ENCODE results near the gene SWT1. TPM values are rescaled to one million over a fixed set of nuclear protein-coding genes. Genes with fewer than 3 reads are reported as not detected.

The SWT1 gene
- total RNA-seq, 1 experiment from 2014 or later = 2.1 TPM

DNA sequence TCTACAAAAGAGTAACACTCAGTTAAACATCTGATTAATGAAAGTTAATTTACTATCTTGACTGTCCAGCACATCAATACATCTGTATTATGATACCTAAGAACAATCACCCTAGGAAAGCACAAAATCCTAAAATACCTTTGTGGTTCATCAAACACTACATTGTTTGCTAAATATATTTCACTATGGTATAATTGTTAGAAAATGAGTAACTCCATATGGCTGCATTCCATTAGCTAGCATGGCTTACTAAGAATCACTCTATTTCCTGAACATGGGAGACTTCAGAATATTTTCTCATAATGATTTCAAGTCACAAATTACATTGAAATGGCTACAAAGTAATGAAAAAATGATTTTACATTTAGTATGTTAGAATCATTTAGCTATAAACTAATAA lies 12.7 kb upstream of the SWT1 start:
- no peak for TF ChIP-seq SIN3A (IDR thresholded peaks at IDR 0.05; ENCODE audit: borderline replicate concordance, insufficient read depth, low read depth, low read length)
- TF ChIP-seq, protein P1, sequence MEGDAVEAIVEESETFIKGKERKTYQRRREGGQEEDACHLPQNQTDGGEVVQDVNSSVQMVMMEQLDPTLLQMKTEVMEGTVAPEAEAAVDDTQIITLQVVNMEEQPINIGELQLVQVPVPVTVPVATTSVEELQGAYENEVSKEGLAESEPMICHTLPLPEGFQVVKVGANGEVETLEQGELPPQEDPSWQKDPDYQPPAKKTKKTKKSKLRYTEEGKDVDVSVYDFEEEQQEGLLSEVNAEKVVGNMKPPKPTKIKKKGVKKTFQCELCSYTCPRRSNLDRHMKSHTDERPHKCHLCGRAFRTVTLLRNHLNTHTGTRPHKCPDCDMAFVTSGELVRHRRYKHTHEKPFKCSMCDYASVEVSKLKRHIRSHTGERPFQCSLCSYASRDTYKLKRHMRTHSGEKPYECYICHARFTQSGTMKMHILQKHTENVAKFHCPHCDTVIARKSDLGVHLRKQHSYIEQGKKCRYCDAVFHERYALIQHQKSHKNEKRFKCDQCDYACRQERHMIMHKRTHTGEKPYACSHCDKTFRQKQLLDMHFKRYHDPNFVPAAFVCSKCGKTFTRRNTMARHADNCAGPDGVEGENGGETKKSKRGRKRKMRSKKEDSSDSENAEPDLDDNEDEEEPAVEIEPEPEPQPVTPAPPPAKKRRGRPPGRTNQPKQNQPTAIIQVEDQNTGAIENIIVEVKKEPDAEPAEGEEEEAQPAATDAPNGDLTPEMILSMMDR (IDR thresholded peaks at IDR 0.05) = no peak
- no peak for TF ChIP-seq TCF7L2 (IDR thresholded peaks at IDR 0.05; ENCODE audit: low read depth, low read length)
- no peak for TF ChIP-seq POLR2AphosphoS5 (IDR thresholded peaks at IDR 0.05; ENCODE audit: low read depth, low read length)
- TF ChIP-seq, protein P2, sequence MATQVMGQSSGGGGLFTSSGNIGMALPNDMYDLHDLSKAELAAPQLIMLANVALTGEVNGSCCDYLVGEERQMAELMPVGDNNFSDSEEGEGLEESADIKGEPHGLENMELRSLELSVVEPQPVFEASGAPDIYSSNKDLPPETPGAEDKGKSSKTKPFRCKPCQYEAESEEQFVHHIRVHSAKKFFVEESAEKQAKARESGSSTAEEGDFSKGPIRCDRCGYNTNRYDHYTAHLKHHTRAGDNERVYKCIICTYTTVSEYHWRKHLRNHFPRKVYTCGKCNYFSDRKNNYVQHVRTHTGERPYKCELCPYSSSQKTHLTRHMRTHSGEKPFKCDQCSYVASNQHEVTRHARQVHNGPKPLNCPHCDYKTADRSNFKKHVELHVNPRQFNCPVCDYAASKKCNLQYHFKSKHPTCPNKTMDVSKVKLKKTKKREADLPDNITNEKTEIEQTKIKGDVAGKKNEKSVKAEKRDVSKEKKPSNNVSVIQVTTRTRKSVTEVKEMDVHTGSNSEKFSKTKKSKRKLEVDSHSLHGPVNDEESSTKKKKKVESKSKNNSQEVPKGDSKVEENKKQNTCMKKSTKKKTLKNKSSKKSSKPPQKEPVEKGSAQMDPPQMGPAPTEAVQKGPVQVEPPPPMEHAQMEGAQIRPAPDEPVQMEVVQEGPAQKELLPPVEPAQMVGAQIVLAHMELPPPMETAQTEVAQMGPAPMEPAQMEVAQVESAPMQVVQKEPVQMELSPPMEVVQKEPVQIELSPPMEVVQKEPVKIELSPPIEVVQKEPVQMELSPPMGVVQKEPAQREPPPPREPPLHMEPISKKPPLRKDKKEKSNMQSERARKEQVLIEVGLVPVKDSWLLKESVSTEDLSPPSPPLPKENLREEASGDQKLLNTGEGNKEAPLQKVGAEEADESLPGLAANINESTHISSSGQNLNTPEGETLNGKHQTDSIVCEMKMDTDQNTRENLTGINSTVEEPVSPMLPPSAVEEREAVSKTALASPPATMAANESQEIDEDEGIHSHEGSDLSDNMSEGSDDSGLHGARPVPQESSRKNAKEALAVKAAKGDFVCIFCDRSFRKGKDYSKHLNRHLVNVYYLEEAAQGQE (IDR thresholded peaks at IDR 0.05; ENCODE audit: insufficient read depth in 1 of 2, low read depth in 2 of 2, low read length in 1 of 2) = no peak
- H3K9me3 ChIP-seq (ENCODE audit: control insufficient read depth, insufficient read depth, low read depth, low read length) = no peaks in the 10 kb centered on the region
- peaks cover 36% of the 10 kb centered on the region for H3K36me3 ChIP-seq (ENCODE audit: control insufficient read depth, insufficient read depth, low read length)
- no peak overlapping the region for H3K27ac ChIP-seq (ENCODE audit: low read length)
- POLR2A ChIA-PET = no interaction called here
- no TSS peak for BruUV-seq (replicated peaks)
- in situ Hi-C loops (cut with HindIII; ENCODE audit: low pct_unique_long_range_greater_than_20kb, low sequenced_read_pairs) = no loop called here
- intact Hi-C loops (cut with micrococcal nuclease; ENCODE audit: unreplicated experiment) = no loop called here
- CTCF ChIA-PET = no interaction called here
- ATAC-seq = no peak
- no peak overlapping the region for H3K4me3 ChIP-seq (ENCODE audit: low read depth in 2 of 2, low read length in 2 of 2)
- H3K4me1 ChIP-seq (ENCODE audit: control insufficient read depth, insufficient read depth, low read length) = no peaks in the 10 kb centered on the region
- no peak for DNase-seq (ENCODE audit: low read depth, low spot score)
- H3K27me3 ChIP-seq (ENCODE audit: control insufficient read depth, insufficient read depth, low read length) = no peaks in the 10 kb centered on the region

DNA sequence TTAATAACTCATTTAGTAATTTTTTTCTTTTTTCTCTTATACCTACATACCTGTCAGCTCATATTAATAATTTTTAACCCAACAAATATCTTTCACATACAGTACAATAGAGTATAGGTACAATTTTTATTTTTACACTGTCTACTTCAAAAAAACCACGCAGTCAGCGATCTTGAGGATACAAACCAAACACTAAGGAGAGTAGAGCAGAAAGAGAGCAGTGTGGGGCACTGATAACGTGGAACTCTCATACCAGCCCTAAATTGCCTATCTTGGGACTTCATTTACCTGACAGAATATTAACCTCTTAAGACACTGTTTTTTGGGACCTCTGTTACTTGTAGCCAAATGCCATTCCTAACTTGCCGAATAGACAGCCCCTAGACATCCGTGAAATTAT lies 5.8 kb upstream of the SWT1 start:
- H3K9me3 ChIP-seq (ENCODE audit: control insufficient read depth, insufficient read depth, low read depth, low read length) = no peaks in the 10 kb centered on the region
- no TSS peak for BruUV-seq (replicated peaks)
- H3K27ac ChIP-seq (ENCODE audit: low read length) = no peak overlapping the region
- H3K4me1 ChIP-seq (ENCODE audit: control insufficient read depth, insufficient read depth, low read length) = peaks cover 8% of the 10 kb centered on the region
- no peak for TF ChIP-seq POLR2AphosphoS5 (IDR thresholded peaks at IDR 0.05; ENCODE audit: low read depth, low read length)
- POLR2A ChIA-PET = no interaction called here
- H3K4me3 ChIP-seq (ENCODE audit: low read depth in 2 of 2, low read length in 2 of 2) = no peak overlapping the region
- CTCF ChIA-PET = interaction anchor here (0.6 kb wide), 1 partner anchor 228 kb away, joined by 4 read pairs; no protein-coding TSS in a partner anchor
- in situ Hi-C loops (cut with HindIII; ENCODE audit: low pct_unique_long_range_greater_than_20kb, low sequenced_read_pairs) = no loop called here
- intact Hi-C loops (cut with micrococcal nuclease; ENCODE audit: unreplicated experiment) = no loop called here
- no peak for DNase-seq (ENCODE audit: low read depth, low spot score)
- H3K27me3 ChIP-seq (ENCODE audit: control insufficient read depth, insufficient read depth, low read length) = no peaks in the 10 kb centered on the region
- no peak for ATAC-seq
- peaks cover 23% of the 10 kb centered on the region for H3K36me3 ChIP-seq (ENCODE audit: control insufficient read depth, insufficient read depth, low read length)

DNA sequence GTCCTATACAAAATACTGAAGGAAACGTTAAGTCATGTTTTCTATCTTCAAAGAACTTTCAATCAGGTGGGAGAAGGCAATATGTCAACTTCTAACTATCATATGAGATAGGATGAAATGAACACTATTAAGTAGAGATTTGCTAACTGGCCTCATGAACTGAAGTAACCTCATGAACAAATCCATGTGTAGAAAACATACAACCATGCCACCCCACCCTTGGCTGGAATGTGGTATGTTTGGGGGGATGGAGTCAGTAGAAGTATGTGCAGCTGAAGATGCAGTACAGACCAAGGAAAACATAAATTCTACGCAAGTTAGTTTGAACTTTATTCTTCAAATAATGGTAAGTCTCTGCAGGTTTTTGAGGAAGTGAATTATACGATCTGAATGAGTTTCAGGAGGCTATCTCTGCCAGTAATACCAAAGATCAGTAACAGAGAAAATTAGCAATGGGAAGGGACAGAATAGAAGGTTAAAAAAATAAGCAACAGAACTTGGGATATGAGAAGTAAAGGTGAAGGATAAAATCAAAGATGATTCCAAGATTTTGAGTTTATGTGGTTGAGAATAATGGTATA lies 4.7 kb upstream of the SWT1 start:
- ChIA-PET CTCF (no interaction called here), POLR2A (no interaction called here)

More for the DNA sequence above, 4.7 kb upstream of the SWT1 start:
- no peak for ATAC-seq
- BruUV-seq (replicated peaks) = no TSS peak
- peaks cover 8% of the 10 kb centered on the region for H3K4me1 ChIP-seq (ENCODE audit: control insufficient read depth, insufficient read depth, low read length)
- intact Hi-C loops (cut with micrococcal nuclease; ENCODE audit: unreplicated experiment) = no loop called here
- no peaks in the 10 kb centered on the region for H3K27me3 ChIP-seq (ENCODE audit: control insufficient read depth, insufficient read depth, low read length)
- no peak for TF ChIP-seq POLR2AphosphoS5 (IDR thresholded peaks at IDR 0.05; ENCODE audit: low read depth, low read length)
- TF ChIP-seq TCF7L2 (IDR thresholded peaks at IDR 0.05; ENCODE audit: low read depth, low read length) = no peak
- TF ChIP-seq SIN3A (IDR thresholded peaks at IDR 0.05; ENCODE audit: borderline replicate concordance, insufficient read depth, low read depth, low read length) = no peak
- TF ChIP-seq, protein P1 (IDR thresholded peaks at IDR 0.05) = no peak
- TF ChIP-seq, protein P2 (IDR thresholded peaks at IDR 0.05; ENCODE audit: insufficient read depth in 1 of 2, low read depth in 2 of 2, low read length in 1 of 2) = no peak
- no peak for DNase-seq (ENCODE audit: low read depth, low spot score)
- H3K9me3 ChIP-seq (ENCODE audit: control insufficient read depth, insufficient read depth, low read depth, low read length) = no peaks in the 10 kb centered on the region
- no peak overlapping the region for H3K27ac ChIP-seq (ENCODE audit: low read length)
- peaks cover 17% of the 10 kb centered on the region for H3K36me3 ChIP-seq (ENCODE audit: control insufficient read depth, insufficient read depth, low read length)
- H3K4me3 ChIP-seq (ENCODE audit: low read depth in 2 of 2, low read length in 2 of 2) = no peak overlapping the region
- in situ Hi-C loops (cut with HindIII; ENCODE audit: low pct_unique_long_range_greater_than_20kb, low sequenced_read_pairs) = no loop called here

All from Panc1 (cell line).